GDM1 (cell line): ENCODE data around the gene WNT16.
"Not testable (repeated sequence)": the region's sequence is repeated elsewhere in the genome, so short reads cannot be mapped to it uniquely, and the experiment has no call there.

ENCODE experiments used
- DNase-seq: peaks from one replicate; lab custom pipeline; 2025; lab: John Stamatoyannopoulos, UW

Gene WNT16

GRCh38 chr7:121328508-121329190 lies at the start of gene WNT16:
Gene WNT16, plus strand, starts transcription at chr7:121329000. Its CDS starts 293 bp downstream, at chr7:121329293.
- DNase-seq = no peak

GRCh38 chr7:121279060-121279620 lies 49.7 kb upstream of the WNT16 start:
- DNase-seq = no peak

GRCh38 chr7:121279822-121280221 lies 49.0 kb upstream of the WNT16 start:
- no peak for DNase-seq

- no peak for DNase-seq
These were observed 48.1 kb upstream of the WNT16 start for GRCh38 chr7:121280656-121281055.

- no peak for DNase-seq
These were observed 46.7 kb upstream of the WNT16 start for GRCh38 chr7:121282129-121282528.

- no peak for DNase-seq
These were observed 43.6 kb upstream of the WNT16 start for GRCh38 chr7:121285066-121285667.

- DNase-seq = no peak
These were observed 42.6 kb upstream of the WNT16 start for GRCh38 chr7:121286186-121286585.

- DNase-seq = peak; percentile 7
These were observed 41.8 kb upstream of the WNT16 start for GRCh38 chr7:121286742-121287734.

- DNase-seq = no peak
These were observed 39.9 kb upstream of the WNT16 start for GRCh38 chr7:121288894-121289293.

GRCh38 chr7:121289930-121290329 lies 38.9 kb upstream of the WNT16 start:
- not testable (repeated sequence) for DNase-seq

GRCh38 chr7:121294448-121294992 lies 34.3 kb upstream of the WNT16 start:
- no peak for DNase-seq

- DNase-seq = no peak
These were observed 31.0 kb upstream of the WNT16 start for GRCh38 chr7:121297843-121298242.

GRCh38 chr7:121298831-121299239 lies 30.0 kb upstream of the WNT16 start:
- no peak for DNase-seq

- DNase-seq = no peak
These were observed 27.9 kb upstream of the WNT16 start for GRCh38 chr7:121300685-121301420.

GRCh38 chr7:121301446-121302213 lies 27.2 kb upstream of the WNT16 start:
- DNase-seq = no peak

GRCh38 chr7:121302214-121302745 lies 26.5 kb upstream of the WNT16 start:
- no peak for DNase-seq

- DNase-seq = no peak
These were observed 25.2 kb upstream of the WNT16 start for GRCh38 chr7:121303422-121304101.

- DNase-seq = no peak
These were observed 24.6 kb upstream of the WNT16 start for GRCh38 chr7:121304102-121304658.

- no peak for DNase-seq
These were observed 23.7 kb upstream of the WNT16 start for GRCh38 chr7:121305109-121305508.
